CD14-positive monocyte (primary cell): Measurements from ENCODE around the gene UPP1. TPM values are rescaled to one million over a fixed set of nuclear protein-coding genes. Genes with fewer than 3 reads are reported as not detected.

ENCODE experiments used
- DNase-seq, 3 donors: peaks; one replicate each; pipeline ENCODE4 v3.0.0-alpha.2; 2011 to 2022
- H2AFZ ChIP-seq: 2 replicates; pipeline ENCODE4 v1.6.0; 2012; ENCODE audit warnings: mild to moderate bottlenecking, low read depth, low read length, inconsistent platforms; ENCODE audit not compliant: insufficient read depth, poor library complexity, severe bottlenecking
- H3K27ac ChIP-seq, 2 donors: 1 replicate in 1 of 2; 2 replicates in 1 of 2; pipeline ENCODE4 v1.5.1; 2012 to 2013; ENCODE audit warnings: low read length in 2 of 2, control low read depth in 1 of 2, inconsistent platforms in 1 of 2, low read depth in 1 of 2, mild to moderate bottlenecking in 1 of 2
- H3K27me3 ChIP-seq, 2 donors: one replicate each; pipeline versions ENCODE4 v1.6.0 to v1.6.1; 2011 to 2013; ENCODE audit warnings: low read length in 2 of 2; ENCODE audit not compliant: control insufficient read depth in 2 of 2, insufficient read depth in 2 of 2
- H3K36me3 ChIP-seq, 2 donors: replicated peaks in 1 of 2; 1 replicate in 1 of 2; 2 replicates in 1 of 2; pipeline versions ENCODE4 v1.5.1 to v1.6.1; 2012 to 2013; ENCODE audit warnings: low read length in 2 of 2, control low read depth in 1 of 2, inconsistent platforms in 1 of 2, mild to moderate bottlenecking in 1 of 2; ENCODE audit not compliant: insufficient read depth in 2 of 2, control insufficient read depth in 1 of 2
- H3K4me1 ChIP-seq, 2 donors: 1 replicate in 1 of 2; 2 replicates in 1 of 2; pipeline versions ENCODE4 v1.5.1 to v1.6.1; 2012 to 2013; ENCODE audit warnings: low read length in 2 of 2, control low read depth in 1 of 2, inconsistent platforms in 1 of 2, mild to moderate bottlenecking in 1 of 2, moderate library complexity in 1 of 2; ENCODE audit not compliant: insufficient read depth in 2 of 2, control insufficient read depth in 1 of 2
- H3K4me2 ChIP-seq: replicated peaks from 2 replicates; pipeline ENCODE3; 2012; ENCODE audit warnings: low read length, moderate library complexity, mild to moderate bottlenecking; ENCODE audit not compliant: poor library complexity, severe bottlenecking; ENCODE audit errors: extremely low read depth
- H3K4me3 ChIP-seq, 3 experiments: fragments of 200-600 bp in 1 of 3; sonication (generic) in 1 of 3; replicated peaks in 1 of 3; 1 replicate in 2 of 3; 2 replicates in 1 of 3; pipeline ENCODE4 v1.5.1; 2011 to 2013; ENCODE audit warnings: low read length in 3 of 3, mild to moderate bottlenecking in 3 of 3, control low read depth in 2 of 3, low read depth in 2 of 3, inconsistent platforms in 1 of 3, moderate library complexity in 1 of 3
- H3K79me2 ChIP-seq: 2 replicates; pipeline ENCODE4 v1.6.0; 2012; ENCODE audit warnings: mild to moderate bottlenecking, control low read depth, inconsistent platforms, low read length, moderate library complexity; ENCODE audit not compliant: insufficient read depth
- H3K9ac ChIP-seq: 2 replicates; pipeline ENCODE4 v1.6.0; 2017; ENCODE audit warnings: low read length, mild to moderate bottlenecking; ENCODE audit not compliant: insufficient read depth, poor library complexity, severe bottlenecking
- H3K9me3 ChIP-seq, 2 donors: replicated peaks in 1 of 2; 1 replicate in 1 of 2; 2 replicates in 1 of 2; pipeline versions ENCODE4 v1.5.1 to v1.6.1; 2012 to 2013; ENCODE audit warnings: low read length in 2 of 2, control low read depth in 1 of 2; ENCODE audit not compliant: control insufficient read depth in 1 of 2, insufficient read depth in 1 of 2
- H4K20me1 ChIP-seq: 2 replicates; pipeline ENCODE4 v1.6.0; 2012; ENCODE audit warnings: mild to moderate bottlenecking, low read length, control low read depth, moderate library complexity; ENCODE audit not compliant: insufficient read depth
- H3K27ac Mint-ChIP-seq, 7 donors: one replicate each; pipeline ENCODE4 v1.8.0; 2020; ENCODE audit warnings: mild to moderate bottlenecking in 7 of 7, mixed read lengths in 7 of 7, moderate library complexity in 6 of 7, inconsistent platforms in 2 of 7
- H3K27me3 Mint-ChIP-seq, 3 donors: one replicate each; pipeline ENCODE4 v1.8.0; 2021 to 2022; ENCODE audit warnings: low read depth in 3 of 3, mild to moderate bottlenecking in 3 of 3, mixed read lengths in 3 of 3, moderate library complexity in 3 of 3, inconsistent platforms in 1 of 3
- H3K36me3 Mint-ChIP-seq, 2 donors: one replicate each; pipeline ENCODE4 v1.8.0; 2020; ENCODE audit warnings: mixed read lengths in 2 of 2, inconsistent platforms in 1 of 2, mild to moderate bottlenecking in 1 of 2
- H3K4me1 Mint-ChIP-seq: one replicate; pipeline ENCODE4 v1.8.0; 2020; ENCODE audit warnings: mild to moderate bottlenecking, mixed read lengths
- H3K4me3 Mint-ChIP-seq, 2 donors: one replicate each; pipeline ENCODE4 v1.8.0; 2020; ENCODE audit warnings: mild to moderate bottlenecking in 2 of 2, mixed read lengths in 2 of 2, moderate library complexity in 1 of 2
- H3K9me3 Mint-ChIP-seq, 7 donors: one replicate each; pipeline ENCODE4 v1.8.0; 2020 to 2022; ENCODE audit warnings: mixed read lengths in 7 of 7, mild to moderate bottlenecking in 6 of 7, moderate library complexity in 6 of 7, inconsistent platforms in 2 of 7
- CTCF ChIP-seq: fragments of 200-600 bp; IDR thresholded peaks from one replicate; pipeline ENCODE4 v1.8.0; 2022; ENCODE audit warnings: antibody characterized with exemption, mild to moderate bottlenecking
- WGBS: methylation state at CpG from one replicate; pipeline ENCODE4 v1.1.5; 2013; ENCODE audit warnings: missing lambda C conversion rate; ENCODE audit not compliant: insufficient coverage; 5-methylcytosine and 5-hydroxymethylcytosine counted together
- intact Hi-C, 2 donors: fragments of 100-400 bp; cut with micrococcal nuclease; formaldehyde crosslinking; loops; one replicate each; pipeline versions ENCODE4 v1.15.0 to v1.15.1; 2023
- polyA plus RNA-seq, 3 donors: library from polyadenylated mRNA; depleted of rRNA in 1 of 3; unstranded in 2 of 3; stranded (reverse) in 1 of 3; fragments of 300-500 nt in 2 of 3; fragments of >200 nt in 1 of 3; fragmentation: Illumina TruSeq in 2 of 3; gene quantifications; 1 replicate in 2 of 3; 2 replicates in 1 of 3; pipeline ENCODE4 v1.2.3, GENCODE V29; 2012 to 2021

The UPP1 gene
- polyA plus RNA-seq, 3 donors, result 109 to 212 (median 129) TPM

GRCh38 chr7:48083114-48083830 is 5.8 kb upstream of the UPP1 start:
- Histone ChIP-seq H3K27me3 (no peaks in the 10 kb centered on the region), H4K20me1 (no peaks in the 10 kb centered on the region), H3K4me3 (no peak overlapping the region), H3K27ac (no peak overlapping the region), H2AFZ (no peak overlapping the region), H3K9ac (no peak overlapping the region), H3K79me2 (peaks cover 5% of the 10 kb centered on the region), H3K9me3 (no peaks in the 10 kb centered on the region), H3K36me3 (no peaks in the 10 kb centered on the region), H3K4me2 (no peak overlapping the region), H3K4me1 (peaks cover 54 to 62% of the 10 kb centered on the region in 2 donors)
- intact Hi-C loops, result no loop called here
- peaks cover 0 to 2% (median 0%) of the 10 kb centered on the region in 3 donors for H3K27me3 Mint-ChIP-seq
- H3K4me1 Mint-ChIP-seq, result peaks cover 56% of the 10 kb centered on the region
- H3K36me3 Mint-ChIP-seq, result peaks cover 8 to 16% of the 10 kb centered on the region in 2 donors
- TF ChIP-seq CTCF, result no peak
- H3K4me3 Mint-ChIP-seq, result no peak overlapping the region
- peak overlapping the region in 4 of 7 donors; percentile 9 to 65 (median 38) for H3K27ac Mint-ChIP-seq
- DNase-seq, result no peak
- 100% methylated on average over 2 of the region's 6 CpGs for WGBS
- peaks cover 0 to 2% (median 0%) of the 10 kb centered on the region in 7 donors for H3K9me3 Mint-ChIP-seq

- Histone ChIP-seq H2AFZ (no peak overlapping the region), H3K27me3 (no peaks in the 10 kb centered on the region), H3K4me3 (no peak overlapping the region), H3K36me3 (no peaks in the 10 kb centered on the region), H3K9ac (peak overlapping the region; percentile 47), H3K27ac (peak overlapping the region; percentile 69 to 99), H3K4me1 (peaks cover 45 to 54% of the 10 kb centered on the region in 2 donors), H3K79me2 (peaks cover 13% of the 10 kb centered on the region), H3K4me2 (peak overlapping the region; percentile 25), H4K20me1 (peaks cover 8% of the 10 kb centered on the region), H3K9me3 (no peaks in the 10 kb centered on the region)
- intact Hi-C loops, result loop anchor here in 1 of 2 donors (5.0 kb wide), 2 partner anchors 48 to 108 kb away; partner anchors contain the start of genes C7orf57 and HUS1
- H3K4me1 Mint-ChIP-seq, result peaks cover 45% of the 10 kb centered on the region
- TF ChIP-seq CTCF, result no peak
- peak overlapping the region; percentile 58 to 71 for H3K4me3 Mint-ChIP-seq
- H3K27me3 Mint-ChIP-seq, result peaks cover 0 to 2% (median 0%) of the 10 kb centered on the region in 3 donors
- 57% methylated on average over 6 of the region's 9 CpGs for WGBS
- peaks cover 8 to 16% of the 10 kb centered on the region in 2 donors for H3K36me3 Mint-ChIP-seq
- peaks cover 0 to 2% (median 0%) of the 10 kb centered on the region in 7 donors for H3K9me3 Mint-ChIP-seq
- DNase-seq, result peak; percentile 94 to 97 (median 97)
- H3K27ac Mint-ChIP-seq, result peak overlapping the region; percentile 96 to 100 (median 100)
These were observed 4.2 kb upstream of the UPP1 start for GRCh38 chr7:48084727-48085432.
